ENCODE measurements around the gene ARNT2.

DNA sequence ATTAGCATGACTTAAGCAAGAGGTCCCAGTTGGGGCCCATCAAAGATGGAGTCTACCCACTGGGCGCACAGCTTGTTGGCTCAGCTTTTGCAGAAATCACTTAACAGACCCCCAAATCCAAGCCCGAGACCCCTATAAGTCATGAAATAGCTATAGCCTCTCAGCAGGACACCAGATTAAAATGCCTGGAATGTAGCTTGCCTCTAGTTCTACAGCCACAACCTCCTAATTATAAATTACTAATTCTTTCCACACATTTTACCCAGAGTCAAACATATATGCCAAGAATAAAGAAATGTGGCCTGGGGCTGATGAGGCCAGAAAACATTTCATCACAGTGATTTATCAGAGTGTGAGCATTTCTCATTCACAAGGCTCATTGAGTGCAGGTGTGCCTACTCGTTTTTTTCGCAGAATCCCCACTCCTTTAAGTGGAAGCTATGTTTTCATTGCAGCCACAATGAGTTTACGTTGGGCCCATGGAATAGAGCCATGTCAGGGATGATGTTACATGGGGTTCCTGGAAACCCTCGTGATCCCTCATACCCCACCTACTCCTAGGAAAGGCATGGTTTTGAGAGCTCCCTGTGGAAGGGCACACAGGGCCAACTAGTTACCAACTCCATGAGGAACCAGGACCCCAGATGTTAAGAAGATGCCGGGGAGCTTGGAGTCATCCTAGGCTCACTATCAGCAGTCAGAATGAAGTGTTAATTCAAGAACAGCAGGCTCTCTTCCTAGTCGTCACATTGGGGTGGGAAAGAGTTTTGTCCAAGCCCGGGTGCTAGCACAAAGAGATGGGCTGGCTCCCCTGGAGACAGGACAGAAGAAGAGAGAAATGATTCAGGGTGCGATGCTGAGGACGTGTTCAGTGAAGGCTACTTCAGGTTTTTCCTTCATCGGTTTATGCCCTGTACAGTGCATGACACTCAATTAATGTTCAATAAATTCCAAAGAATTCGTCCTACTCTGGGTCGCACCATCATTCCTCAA lies 200.7 kb downstream of the ARNT2 start:
- TF ChIP-seq, protein P1, sequence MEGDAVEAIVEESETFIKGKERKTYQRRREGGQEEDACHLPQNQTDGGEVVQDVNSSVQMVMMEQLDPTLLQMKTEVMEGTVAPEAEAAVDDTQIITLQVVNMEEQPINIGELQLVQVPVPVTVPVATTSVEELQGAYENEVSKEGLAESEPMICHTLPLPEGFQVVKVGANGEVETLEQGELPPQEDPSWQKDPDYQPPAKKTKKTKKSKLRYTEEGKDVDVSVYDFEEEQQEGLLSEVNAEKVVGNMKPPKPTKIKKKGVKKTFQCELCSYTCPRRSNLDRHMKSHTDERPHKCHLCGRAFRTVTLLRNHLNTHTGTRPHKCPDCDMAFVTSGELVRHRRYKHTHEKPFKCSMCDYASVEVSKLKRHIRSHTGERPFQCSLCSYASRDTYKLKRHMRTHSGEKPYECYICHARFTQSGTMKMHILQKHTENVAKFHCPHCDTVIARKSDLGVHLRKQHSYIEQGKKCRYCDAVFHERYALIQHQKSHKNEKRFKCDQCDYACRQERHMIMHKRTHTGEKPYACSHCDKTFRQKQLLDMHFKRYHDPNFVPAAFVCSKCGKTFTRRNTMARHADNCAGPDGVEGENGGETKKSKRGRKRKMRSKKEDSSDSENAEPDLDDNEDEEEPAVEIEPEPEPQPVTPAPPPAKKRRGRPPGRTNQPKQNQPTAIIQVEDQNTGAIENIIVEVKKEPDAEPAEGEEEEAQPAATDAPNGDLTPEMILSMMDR (conservative IDR thresholded peaks at IDR 0.05; ENCODE audit: low read depth in 2 of 2) = no peak
- TF ChIP-seq, protein P2, sequence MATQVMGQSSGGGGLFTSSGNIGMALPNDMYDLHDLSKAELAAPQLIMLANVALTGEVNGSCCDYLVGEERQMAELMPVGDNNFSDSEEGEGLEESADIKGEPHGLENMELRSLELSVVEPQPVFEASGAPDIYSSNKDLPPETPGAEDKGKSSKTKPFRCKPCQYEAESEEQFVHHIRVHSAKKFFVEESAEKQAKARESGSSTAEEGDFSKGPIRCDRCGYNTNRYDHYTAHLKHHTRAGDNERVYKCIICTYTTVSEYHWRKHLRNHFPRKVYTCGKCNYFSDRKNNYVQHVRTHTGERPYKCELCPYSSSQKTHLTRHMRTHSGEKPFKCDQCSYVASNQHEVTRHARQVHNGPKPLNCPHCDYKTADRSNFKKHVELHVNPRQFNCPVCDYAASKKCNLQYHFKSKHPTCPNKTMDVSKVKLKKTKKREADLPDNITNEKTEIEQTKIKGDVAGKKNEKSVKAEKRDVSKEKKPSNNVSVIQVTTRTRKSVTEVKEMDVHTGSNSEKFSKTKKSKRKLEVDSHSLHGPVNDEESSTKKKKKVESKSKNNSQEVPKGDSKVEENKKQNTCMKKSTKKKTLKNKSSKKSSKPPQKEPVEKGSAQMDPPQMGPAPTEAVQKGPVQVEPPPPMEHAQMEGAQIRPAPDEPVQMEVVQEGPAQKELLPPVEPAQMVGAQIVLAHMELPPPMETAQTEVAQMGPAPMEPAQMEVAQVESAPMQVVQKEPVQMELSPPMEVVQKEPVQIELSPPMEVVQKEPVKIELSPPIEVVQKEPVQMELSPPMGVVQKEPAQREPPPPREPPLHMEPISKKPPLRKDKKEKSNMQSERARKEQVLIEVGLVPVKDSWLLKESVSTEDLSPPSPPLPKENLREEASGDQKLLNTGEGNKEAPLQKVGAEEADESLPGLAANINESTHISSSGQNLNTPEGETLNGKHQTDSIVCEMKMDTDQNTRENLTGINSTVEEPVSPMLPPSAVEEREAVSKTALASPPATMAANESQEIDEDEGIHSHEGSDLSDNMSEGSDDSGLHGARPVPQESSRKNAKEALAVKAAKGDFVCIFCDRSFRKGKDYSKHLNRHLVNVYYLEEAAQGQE (IDR thresholded peaks at IDR 0.05; ENCODE audit: unreplicated experiment) = no peak
- TF ChIP-seq EZH2 (IDR thresholded peaks at IDR 0.05; ENCODE audit: low read depth, unreplicated experiment) (no peak), POLR2AphosphoS5 (IDR thresholded peaks at IDR 0.05; ENCODE audit: low read depth) (no peak), CREB1 (CRISPR knock-in tag; IDR thresholded peaks at IDR 0.05; ENCODE audit: low read depth) (no peak), EZH2phosphoT487 (IDR thresholded peaks at IDR 0.05; ENCODE audit: unreplicated experiment) (no peak), ZNF331 (CRISPR knock-in tag; IDR thresholded peaks at IDR 0.05; ENCODE audit: low read depth) (no peak), STAT1 (IDR thresholded peaks at IDR 0.05; ENCODE audit: unreplicated experiment) (no peak), JUNB (IDR thresholded peaks at IDR 0.05; ENCODE audit: unreplicated experiment) (no peak)
- TF ChIP-seq, protein P3, sequence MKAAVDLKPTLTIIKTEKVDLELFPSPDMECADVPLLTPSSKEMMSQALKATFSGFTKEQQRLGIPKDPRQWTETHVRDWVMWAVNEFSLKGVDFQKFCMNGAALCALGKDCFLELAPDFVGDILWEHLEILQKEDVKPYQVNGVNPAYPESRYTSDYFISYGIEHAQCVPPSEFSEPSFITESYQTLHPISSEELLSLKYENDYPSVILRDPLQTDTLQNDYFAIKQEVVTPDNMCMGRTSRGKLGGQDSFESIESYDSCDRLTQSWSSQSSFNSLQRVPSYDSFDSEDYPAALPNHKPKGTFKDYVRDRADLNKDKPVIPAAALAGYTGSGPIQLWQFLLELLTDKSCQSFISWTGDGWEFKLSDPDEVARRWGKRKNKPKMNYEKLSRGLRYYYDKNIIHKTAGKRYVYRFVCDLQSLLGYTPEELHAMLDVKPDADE (IDR thresholded peaks at IDR 0.05) = no peak
